GM06990 (cell line): ENCODE results near the gene TECTB.

Source experiments
- DNase-seq: peaks from one replicate; pipeline ENCODE4 v3.0.0-alpha.2; 2011; ENCODE audit not compliant: insufficient read length; ENCODE audit errors: extremely low read depth
- H3K27me3 ChIP-seq: replicated peaks from 2 replicates; pipeline ENCODE4 v1.6.0; 2011; ENCODE audit warnings: low read length; ENCODE audit not compliant: control insufficient read depth, insufficient read depth
- H3K36me3 ChIP-seq: 2 replicates; pipeline ENCODE4 v1.5.1; 2011; ENCODE audit warnings: low read length; ENCODE audit not compliant: control insufficient read depth, insufficient read depth
- H3K4me3 ChIP-seq: replicated peaks from 2 replicates; pipeline ENCODE4 v1.5.1; 2011; ENCODE audit warnings: low read depth, mild to moderate bottlenecking, control low read depth, low read length
- TF ChIP-seq, protein P1 (sequence below): IDR thresholded peaks from 2 replicates; pipeline ENCODE4 v1.5.1; 2011; ENCODE audit warnings: low read length, control low read depth, mild to moderate bottlenecking, inconsistent platforms; ENCODE audit not compliant: insufficient read depth, poor library complexity, severe bottlenecking

The TECTB gene

DNA sequence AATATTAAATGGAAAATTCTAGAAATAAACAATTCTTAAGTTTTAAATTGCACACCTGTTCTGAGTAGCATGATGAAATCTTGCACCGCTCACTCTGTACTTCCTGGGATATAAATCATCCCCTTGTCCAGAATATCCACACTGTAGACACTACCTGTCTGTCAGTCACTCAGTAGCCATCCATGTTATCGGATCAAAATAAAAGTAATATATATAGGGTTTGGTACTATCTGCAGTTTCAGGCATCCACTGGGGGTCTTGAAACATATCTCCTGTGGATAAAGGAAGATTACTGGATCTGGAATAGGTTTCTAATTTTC lies 6.8 kb downstream of the TECTB start:
- H3K4me3 ChIP-seq = no peak overlapping the region
- no peak for DNase-seq
- no peaks in the 10 kb centered on the region for H3K36me3 ChIP-seq
- TF ChIP-seq, protein P1, sequence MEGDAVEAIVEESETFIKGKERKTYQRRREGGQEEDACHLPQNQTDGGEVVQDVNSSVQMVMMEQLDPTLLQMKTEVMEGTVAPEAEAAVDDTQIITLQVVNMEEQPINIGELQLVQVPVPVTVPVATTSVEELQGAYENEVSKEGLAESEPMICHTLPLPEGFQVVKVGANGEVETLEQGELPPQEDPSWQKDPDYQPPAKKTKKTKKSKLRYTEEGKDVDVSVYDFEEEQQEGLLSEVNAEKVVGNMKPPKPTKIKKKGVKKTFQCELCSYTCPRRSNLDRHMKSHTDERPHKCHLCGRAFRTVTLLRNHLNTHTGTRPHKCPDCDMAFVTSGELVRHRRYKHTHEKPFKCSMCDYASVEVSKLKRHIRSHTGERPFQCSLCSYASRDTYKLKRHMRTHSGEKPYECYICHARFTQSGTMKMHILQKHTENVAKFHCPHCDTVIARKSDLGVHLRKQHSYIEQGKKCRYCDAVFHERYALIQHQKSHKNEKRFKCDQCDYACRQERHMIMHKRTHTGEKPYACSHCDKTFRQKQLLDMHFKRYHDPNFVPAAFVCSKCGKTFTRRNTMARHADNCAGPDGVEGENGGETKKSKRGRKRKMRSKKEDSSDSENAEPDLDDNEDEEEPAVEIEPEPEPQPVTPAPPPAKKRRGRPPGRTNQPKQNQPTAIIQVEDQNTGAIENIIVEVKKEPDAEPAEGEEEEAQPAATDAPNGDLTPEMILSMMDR = no peak
- no peaks in the 10 kb centered on the region for H3K27me3 ChIP-seq

DNA sequence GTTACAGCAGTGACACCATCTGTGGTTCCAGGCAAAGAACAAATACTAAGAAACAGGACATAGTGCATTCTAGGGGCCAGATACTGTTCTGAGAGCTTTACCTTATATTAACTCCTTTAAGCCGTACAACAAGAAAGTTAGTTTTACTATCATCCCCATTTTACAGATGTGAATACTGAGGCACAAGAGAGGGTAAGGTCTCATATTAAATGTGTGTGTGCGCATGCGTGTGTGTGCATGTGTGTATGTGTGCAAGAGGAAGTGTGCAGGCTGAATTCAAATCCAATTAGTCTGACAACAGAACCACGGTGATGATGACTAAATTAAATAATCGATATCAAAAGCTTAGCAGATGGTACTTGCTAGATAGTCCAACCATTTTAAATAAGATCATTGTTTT lies 11.0 kb downstream of the TECTB start:
- no peak for DNase-seq
- TF ChIP-seq, protein P1 = no peak
- Histone ChIP-seq H3K27me3 (no peaks in the 10 kb centered on the region), H3K36me3 (no peaks in the 10 kb centered on the region), H3K4me3 (no peak overlapping the region)

DNA sequence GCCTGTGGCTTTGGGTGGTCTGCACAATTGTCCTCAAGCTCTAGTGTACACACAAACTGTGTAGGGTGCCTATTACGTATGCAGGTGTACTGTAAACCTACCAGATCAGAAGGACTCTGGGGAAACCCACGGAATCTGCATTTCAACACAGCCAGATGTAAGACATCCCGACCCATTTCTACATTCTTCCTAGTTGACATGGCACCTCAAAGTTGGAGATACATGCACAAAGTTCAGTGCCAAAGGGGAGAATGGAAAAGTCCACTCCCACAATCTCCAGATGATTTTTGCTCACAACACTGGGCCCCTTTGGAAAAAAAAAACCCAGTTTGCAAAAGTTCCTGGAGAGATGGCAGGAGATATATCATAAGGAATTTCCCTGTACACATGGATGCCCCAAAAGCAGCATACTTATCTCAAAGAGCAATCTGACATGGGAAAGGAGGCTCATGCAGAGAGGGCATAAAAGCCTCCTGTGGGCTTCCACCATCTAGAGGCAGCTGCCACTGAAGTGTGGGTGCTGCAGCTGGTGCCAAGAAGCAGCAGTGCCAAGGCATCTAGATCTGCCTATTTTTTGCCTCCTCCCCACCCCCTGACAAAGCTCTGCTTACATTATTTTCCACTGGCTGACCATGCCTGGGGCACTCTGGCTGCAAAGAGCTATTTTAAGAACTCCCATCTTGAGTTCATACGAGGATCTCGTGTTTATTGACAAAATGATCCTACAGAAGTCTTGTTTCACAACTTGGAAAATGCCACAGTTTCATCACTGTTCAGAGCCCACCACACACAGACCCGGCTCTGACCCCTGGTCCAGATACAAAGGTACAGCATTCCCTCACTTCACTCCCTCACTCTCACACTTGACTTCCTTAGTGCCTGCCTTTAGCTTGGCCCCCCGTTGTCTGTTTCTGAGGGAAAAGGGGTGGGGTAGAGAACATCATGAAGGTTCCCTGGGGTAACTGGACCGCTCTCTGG lies 12.9 kb downstream of the TECTB start:
- TF ChIP-seq, protein P1 = no peak
- no peaks in the 10 kb centered on the region for H3K36me3 ChIP-seq
- H3K4me3 ChIP-seq = no peak overlapping the region
- no peaks in the 10 kb centered on the region for H3K27me3 ChIP-seq
- DNase-seq = no peak

DNA sequence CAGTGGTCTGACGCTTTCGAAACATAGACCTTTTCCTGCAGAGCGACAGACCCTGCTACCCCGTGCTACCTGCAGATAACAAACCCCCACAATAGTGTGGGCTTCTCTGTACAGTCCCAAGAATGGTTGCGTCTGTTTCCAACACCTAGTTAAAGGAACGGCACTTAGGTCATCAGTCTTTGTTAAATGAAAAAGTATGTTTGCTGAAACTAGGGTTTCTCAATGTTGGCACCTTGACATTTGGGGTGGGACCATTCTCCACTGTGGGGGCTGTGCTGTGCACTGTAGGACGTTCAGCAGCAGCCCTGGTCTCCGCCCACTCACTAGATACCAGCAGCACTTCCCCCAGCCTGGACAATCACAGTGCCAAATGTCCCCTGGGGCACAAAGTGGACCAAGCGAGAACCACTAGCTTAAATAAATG lies 13.7 kb downstream of the TECTB start:
- H3K4me3 ChIP-seq = no peak overlapping the region
- DNase-seq = no peak
- no peaks in the 10 kb centered on the region for H3K36me3 ChIP-seq
- TF ChIP-seq, protein P1 = no peak
- no peaks in the 10 kb centered on the region for H3K27me3 ChIP-seq

DNA sequence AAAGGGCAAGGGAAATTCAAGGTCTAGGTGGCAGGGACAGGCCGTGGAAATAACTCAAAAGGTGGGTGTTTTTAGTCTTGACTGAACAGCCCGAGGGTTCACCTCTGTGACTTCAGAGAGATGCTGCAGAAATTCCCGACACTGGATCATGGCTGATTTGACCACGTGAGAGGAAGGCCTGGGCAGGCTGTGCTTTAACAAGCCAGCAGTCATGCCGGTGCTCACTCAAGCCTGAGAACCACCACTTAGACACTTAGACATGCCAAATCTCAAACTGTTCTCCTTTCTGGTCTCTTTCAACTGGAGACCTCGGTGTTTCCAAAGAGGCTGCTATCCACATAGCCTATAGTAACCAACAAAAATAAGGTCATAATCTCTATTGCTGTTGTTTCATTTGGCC lies 15.4 kb downstream of the TECTB start:
- Histone ChIP-seq H3K4me3 (no peak overlapping the region), H3K36me3 (no peaks in the 10 kb centered on the region), H3K27me3 (no peaks in the 10 kb centered on the region)
- TF ChIP-seq, protein P1 = no peak
- DNase-seq = no peak

DNA sequence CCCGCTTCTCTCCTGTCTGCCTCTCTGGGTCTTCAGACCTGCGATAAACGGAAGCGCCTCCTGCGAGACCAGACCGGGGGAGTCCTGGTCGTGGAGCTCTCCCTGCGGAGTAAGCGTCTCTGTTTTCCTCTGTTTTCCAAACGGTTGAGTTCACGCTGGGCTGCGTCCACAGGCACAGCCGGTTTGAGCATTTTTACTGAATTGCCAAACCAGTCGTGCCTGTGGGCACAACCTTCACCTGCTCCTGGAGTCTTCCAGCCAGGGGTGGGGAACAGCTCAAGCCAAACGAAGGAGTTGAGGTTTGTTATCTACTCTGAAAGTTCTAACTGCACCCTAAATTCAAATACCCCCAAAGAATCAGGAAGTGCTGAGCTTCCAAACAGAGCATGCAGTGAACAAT lies 16.3 kb downstream of the TECTB start:
- no peaks in the 10 kb centered on the region for H3K27me3 ChIP-seq
- DNase-seq = no peak
- H3K36me3 ChIP-seq = no peaks in the 10 kb centered on the region
- TF ChIP-seq, protein P1 = no peak
- H3K4me3 ChIP-seq = no peak overlapping the region
